HK-2 (cell line): ENCODE results near the gene ALPG.
"Not testable (repeated sequence)": the region's sequence is repeated elsewhere in the genome, so short reads cannot be mapped to it uniquely, and the experiment has no call there.

ENCODE experiments used
- DNase-seq: peaks from one replicate; pipeline ENCODE4 v3.0.0-alpha.2; 2018; ENCODE audit not compliant: unreplicated experiment

ALPG gene

GRCh38 chr2:232419245-232420072, 12.8 kb downstream of the ALPG start:
- DNase-seq, result no peak

GRCh38 chr2:232420073-232420454, 13.4 kb downstream of the ALPG start:
- no peak for DNase-seq

GRCh38 chr2:232420463-232421188, 14.0 kb downstream of the ALPG start:
- DNase-seq, result no peak

GRCh38 chr2:232421189-232421785, 14.6 kb downstream of the ALPG start:
- no peak for DNase-seq

GRCh38 chr2:232422051-232422450, 15.4 kb downstream of the ALPG start:
- DNase-seq, result no peak

GRCh38 chr2:232422996-232423395, 16.4 kb downstream of the ALPG start:
- DNase-seq, result not testable (repeated sequence)

- DNase-seq, result not testable (repeated sequence)
Measured at GRCh38 chr2:232423407-232423806, 16.8 kb downstream of the ALPG start.

GRCh38 chr2:232431705-232432590, 25.3 kb downstream of the ALPG start:
- DNase-seq, result no peak

GRCh38 chr2:232432598-232433184, 26.0 kb downstream of the ALPG start:
- no peak for DNase-seq

- not testable (repeated sequence) for DNase-seq
Measured at GRCh38 chr2:232433622-232434021, 27.0 kb downstream of the ALPG start.

- DNase-seq, result no peak
Measured at GRCh38 chr2:232434091-232434490, 27.4 kb downstream of the ALPG start.

GRCh38 chr2:232434563-232435374, 28.1 kb downstream of the ALPG start:
- DNase-seq, result no peak

- DNase-seq, result no peak
Measured at GRCh38 chr2:232435375-232435648, 28.7 kb downstream of the ALPG start.

GRCh38 chr2:232435805-232436204, 29.2 kb downstream of the ALPG start:
- no peak for DNase-seq

GRCh38 chr2:232436381-232437194, 29.9 kb downstream of the ALPG start:
- no peak for DNase-seq

GRCh38 chr2:232437195-232437571, 30.5 kb downstream of the ALPG start:
- DNase-seq, result no peak

- no peak for DNase-seq
Measured at GRCh38 chr2:232438091-232438490, 31.4 kb downstream of the ALPG start.

- peak; percentile 24 for DNase-seq
Measured at GRCh38 chr2:232438951-232439757, 32.5 kb downstream of the ALPG start.

GRCh38 chr2:232439758-232440135, 33.1 kb downstream of the ALPG start:
- DNase-seq, result no peak
